Loucy (cell line): ENCODE results near the gene CAMTA1.

Experiments
- CTCF ChIP-seq: fragments of 200-600 bp; sonication (generic); conservative IDR thresholded peaks from 2 replicates; pipeline ENCODE4 v1.5.1; 2014; ENCODE audit warnings: mild to moderate bottlenecking, antibody characterized with exemption, low read length
- EZH2phosphoT487 ChIP-seq: fragments of 200-600 bp; IDR thresholded peaks from 2 replicates; pipeline ENCODE4 v1.6.1; 2018; ENCODE audit warnings: antibody characterized with exemption, mild to moderate bottlenecking, moderate library complexity, borderline replicate concordance

GRCh38 chr1:7516341-7516740, 731.1 kb downstream of the CAMTA1 start:
- TF ChIP-seq CTCF (no peak), EZH2phosphoT487 (no peak)
